CD4-positive, CD25-positive, alpha-beta regulatory T cell (primary cell): ENCODE measurements around the gene RCOR3. TPM values are rescaled to one million over a fixed set of nuclear protein-coding genes. Genes with fewer than 3 reads are reported as not detected.
"Not testable (repeated sequence)": the region's sequence is repeated elsewhere in the genome, so short reads cannot be mapped to it uniquely, and the experiment has no call there.

Source experiments
- ATAC-seq, 2 donors: fragments of 150-1000 bp; cut with Tn5 transposase; one replicate each; pipeline ENCODE4 v1.10.0; 2021; ENCODE audit warnings: low read depth in 2 of 2, moderate number of reproducible peaks in 2 of 2, moderate library complexity in 1 of 2
- DNase-seq, 3 donors: peaks; one replicate each; pipeline versions ENCODE4 v3.0.0 to v3.0.0-alpha.2; 2012 to 2022; ENCODE audit warnings: mixed read lengths in 1 of 3
- H3K27ac ChIP-seq: one replicate; pipeline ENCODE4 v1.7.0; 2013; ENCODE audit warnings: mild to moderate bottlenecking, low read length; ENCODE audit not compliant: insufficient read depth, poor library complexity, severe bottlenecking
- H3K27me3 ChIP-seq: one replicate; pipeline ENCODE4 v1.7.0; 2013; ENCODE audit warnings: low read length; ENCODE audit not compliant: control insufficient read depth, insufficient read depth
- H3K36me3 ChIP-seq: one replicate; pipeline ENCODE4 v1.7.0; 2013; ENCODE audit warnings: mild to moderate bottlenecking, low read length, moderate library complexity; ENCODE audit not compliant: control insufficient read depth, insufficient read depth
- H3K4me1 ChIP-seq: 2 replicates; pipeline ENCODE4 v1.7.0; 2013; ENCODE audit warnings: mild to moderate bottlenecking, low read length; ENCODE audit not compliant: insufficient read depth, control insufficient read depth, poor library complexity, severe bottlenecking
- H3K4me3 ChIP-seq: one replicate; pipeline ENCODE4 v1.7.0; 2013; ENCODE audit warnings: low read depth, mild to moderate bottlenecking, low read length, moderate library complexity
- H3K9me3 ChIP-seq, 2 experiments: 1 replicate in 1 of 2; 2 replicates in 1 of 2; pipeline ENCODE4 v1.7.0; 2013; ENCODE audit warnings: low read length in 2 of 2, mild to moderate bottlenecking in 1 of 2, moderate library complexity in 1 of 2; ENCODE audit not compliant: control insufficient read depth in 2 of 2
- H3K27ac Mint-ChIP-seq, 3 donors: one replicate each; pipeline ENCODE4 v1.8.0; 2020 to 2022; ENCODE audit warnings: mild to moderate bottlenecking in 3 of 3, mixed read lengths in 3 of 3, moderate library complexity in 2 of 3
- H3K27me3 Mint-ChIP-seq: one replicate; pipeline ENCODE4 v1.8.0; 2022; ENCODE audit warnings: mild to moderate bottlenecking, mixed read lengths
- H3K36me3 Mint-ChIP-seq: one replicate; pipeline ENCODE4 v1.8.0; 2020; ENCODE audit warnings: mixed read lengths
- H3K4me1 Mint-ChIP-seq, 4 donors: one replicate each; pipeline ENCODE4 v1.8.0; 2020 to 2022; ENCODE audit warnings: mixed read lengths in 4 of 4, mild to moderate bottlenecking in 1 of 4
- H3K4me3 Mint-ChIP-seq, 4 donors: one replicate each; pipeline ENCODE4 v1.8.0; 2020 to 2022; ENCODE audit warnings: mild to moderate bottlenecking in 4 of 4, mixed read lengths in 4 of 4, moderate library complexity in 3 of 4
- H3K9me3 Mint-ChIP-seq, 7 donors: one replicate each; pipeline ENCODE4 v1.8.0; 2020 to 2022; ENCODE audit warnings: mixed read lengths in 7 of 7, mild to moderate bottlenecking in 3 of 7, moderate library complexity in 2 of 7
- polyA plus RNA-seq, 4 donors: library from polyadenylated mRNA; unstranded; fragments of 300-500 nt; fragmentation: Illumina TruSeq; gene quantifications; one replicate each; pipeline ENCODE4 v1.2.3, GENCODE V29; 2021
- total RNA-seq: library from RNA; stranded (reverse); gene quantifications from one replicate; pipeline ENCODE4 v1.2.3, GENCODE V29; 2022

RCOR3 gene
- 73.9 TPM for total RNA-seq
- 10 to 100 TPM; 22.7 to 28.5 (median 25.8) TPM for polyA plus RNA-seq

DNA sequence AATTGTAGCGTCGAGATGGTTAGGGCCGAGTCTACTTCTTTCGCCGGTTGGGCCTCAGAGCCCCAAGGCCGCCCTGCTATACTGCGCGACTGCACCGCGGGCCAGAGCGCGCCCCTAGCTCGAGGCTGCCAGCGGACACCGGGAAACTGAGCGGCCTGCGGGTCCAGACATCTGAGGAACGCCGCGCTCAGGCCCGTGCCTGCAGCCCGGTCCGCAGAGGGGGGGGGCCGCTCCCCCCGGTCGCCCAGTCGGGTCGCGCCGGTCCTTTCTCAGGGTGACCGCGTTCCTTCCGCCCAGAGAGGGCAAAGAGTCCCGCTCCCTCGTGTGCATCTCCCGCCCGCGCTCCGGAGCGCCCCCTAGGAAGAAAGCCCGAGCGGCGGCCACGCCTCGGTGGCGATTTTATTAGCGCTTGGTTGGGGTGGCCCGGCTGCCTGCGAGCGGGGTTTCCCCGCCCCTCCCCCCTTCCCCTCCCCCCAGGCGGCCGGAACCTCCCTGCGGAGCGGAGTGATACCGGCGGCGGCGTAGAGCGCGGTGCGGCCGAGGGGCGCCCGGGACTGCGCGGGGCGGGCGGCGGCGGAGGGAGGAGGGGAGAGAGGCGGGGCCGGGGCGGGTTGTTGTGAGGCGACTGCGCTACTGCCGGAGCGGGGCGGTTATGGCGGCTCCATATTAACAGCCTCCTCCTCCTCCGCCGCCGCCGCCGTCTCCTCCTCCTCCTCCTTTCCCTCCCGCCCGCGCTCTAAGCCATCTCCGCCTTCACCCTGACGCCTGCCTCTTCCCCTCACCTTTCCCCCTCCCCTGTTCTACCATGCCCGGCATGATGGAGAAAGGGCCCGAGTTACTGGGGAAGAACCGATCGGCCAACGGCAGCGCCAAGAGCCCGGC is at the start of gene RCOR3:
Gene RCOR3, plus strand, starts transcription at position 611 of the 882 bp plus-strand sequence. Its CDS starts 195 bp downstream, at position 806.
- ATAC-seq (peak; percentile 82 to 85), DNase-seq (peak; percentile 87 to 94 (median 88))
- peaks cover 5% of the 10 kb centered on the region for H3K36me3 Mint-ChIP-seq
- no peaks in the 10 kb centered on the region for H3K27me3 ChIP-seq
- no peaks in the 10 kb centered on the region for H3K36me3 ChIP-seq
- peaks cover 0 to 1% (median 0%) of the 10 kb centered on the region in 7 donors for H3K9me3 Mint-ChIP-seq
- peak within 1 kb of the TSS; percentile 89 to 97 (median 97) for H3K27ac Mint-ChIP-seq
- H3K4me3 Mint-ChIP-seq: peak within 1 kb of the TSS; percentile 87 to 99 (median 94)
- peak within 1 kb of the TSS; percentile 86 for H3K27ac ChIP-seq
- no peaks in the 10 kb centered on the region for H3K9me3 ChIP-seq
- peaks cover 19% of the 10 kb centered on the region for H3K4me1 ChIP-seq
- peak within 1 kb of the TSS; percentile 90 for H3K4me3 ChIP-seq
- H3K4me1 Mint-ChIP-seq: peaks cover 11 to 33% (median 21%) of the 10 kb centered on the region in 4 donors
- H3K27me3 Mint-ChIP-seq: peaks cover 6% of the 10 kb centered on the region

DNA sequence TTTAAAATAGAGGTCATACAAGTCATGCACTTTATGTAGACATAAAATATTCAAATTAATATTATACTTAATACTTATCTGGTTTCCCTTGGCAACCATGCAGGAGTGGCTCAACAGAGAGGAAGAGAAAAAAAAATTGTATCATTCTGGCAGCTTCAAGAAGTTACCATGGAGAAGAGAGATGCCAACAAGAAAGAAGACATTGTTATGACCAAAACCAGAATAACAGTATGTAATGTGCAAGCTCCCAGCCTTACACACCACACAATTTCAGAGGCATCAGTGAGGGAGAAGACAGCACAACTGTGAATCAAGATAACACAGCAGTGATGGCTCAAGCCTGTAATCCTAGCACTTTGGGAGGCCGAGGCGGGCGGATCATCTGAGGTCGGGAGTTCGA is 49.1 kb upstream of the RCOR3 start:
- no peak overlapping the region for H3K4me3 Mint-ChIP-seq
- H3K4me1 Mint-ChIP-seq: no peaks in the 10 kb centered on the region
- H3K9me3 Mint-ChIP-seq: peaks cover 0 to 2% (median 0%) of the 10 kb centered on the region in 7 donors
- Histone ChIP-seq H3K4me1 (no peaks in the 10 kb centered on the region), H3K9me3 (no peaks in the 10 kb centered on the region), H3K27ac (no peak overlapping the region), H3K27me3 (no peaks in the 10 kb centered on the region), H3K4me3 (no peak overlapping the region), H3K36me3 (no peaks in the 10 kb centered on the region)
- DNase-seq (no peak), ATAC-seq (no peak)
- H3K36me3 Mint-ChIP-seq: peaks cover 5% of the 10 kb centered on the region
- H3K27ac Mint-ChIP-seq: no peak overlapping the region
- H3K27me3 Mint-ChIP-seq: peaks cover 13% of the 10 kb centered on the region

DNA sequence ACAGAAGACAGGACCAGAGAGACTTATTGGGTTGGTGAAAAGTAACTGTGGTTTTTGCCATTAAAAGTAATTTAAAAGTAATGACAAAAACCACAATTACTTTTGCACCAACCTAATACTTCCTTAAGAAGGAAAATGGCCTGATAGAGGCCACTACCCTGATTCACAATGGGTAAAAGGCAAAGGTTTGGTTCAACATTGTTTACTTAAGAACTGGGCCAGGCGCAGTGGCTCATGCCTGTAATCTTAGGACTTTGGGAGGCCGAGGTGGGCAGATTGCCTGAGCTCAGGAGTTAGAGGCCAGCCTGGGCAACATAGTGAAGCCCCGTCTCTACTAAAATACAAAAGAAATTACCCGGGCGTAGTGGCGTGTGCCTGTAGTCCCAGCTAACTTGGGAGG is 48.2 kb upstream of the RCOR3 start:
- DNase-seq (no peak), ATAC-seq (no peak)
- H3K4me3 Mint-ChIP-seq: no peak overlapping the region
- H3K27ac ChIP-seq: no peak overlapping the region
- H3K27ac Mint-ChIP-seq: no peak overlapping the region
- peaks cover 0 to 2% (median 0%) of the 10 kb centered on the region in 7 donors for H3K9me3 Mint-ChIP-seq
- no peaks in the 10 kb centered on the region for H3K4me1 Mint-ChIP-seq
- no peaks in the 10 kb centered on the region for H3K9me3 ChIP-seq
- H3K36me3 ChIP-seq: no peaks in the 10 kb centered on the region
- H3K27me3 Mint-ChIP-seq: peaks cover 9% of the 10 kb centered on the region
- peaks cover 5% of the 10 kb centered on the region for H3K36me3 Mint-ChIP-seq
- H3K4me1 ChIP-seq: no peaks in the 10 kb centered on the region
- H3K27me3 ChIP-seq: no peaks in the 10 kb centered on the region
- no peak overlapping the region for H3K4me3 ChIP-seq

DNA sequence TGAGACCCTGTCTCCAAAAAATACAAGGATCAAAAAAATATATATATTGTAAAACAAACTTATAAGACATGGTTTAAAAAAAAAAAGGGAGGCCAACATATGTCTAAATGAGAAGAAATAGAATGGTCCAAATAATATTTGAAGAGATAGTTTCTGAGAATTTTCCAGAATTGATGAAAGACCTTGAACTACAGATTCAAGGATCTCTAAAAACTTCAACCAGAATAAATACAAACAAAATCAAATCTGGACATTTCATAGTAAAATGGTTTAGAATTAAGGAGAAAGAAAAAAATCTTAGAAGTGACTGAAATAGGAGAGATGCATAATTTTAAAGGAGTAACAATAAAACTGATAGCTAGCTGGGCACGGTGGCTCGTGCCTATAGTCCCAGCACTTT is 45.5 kb upstream of the RCOR3 start:
- Histone ChIP-seq H3K36me3 (no peaks in the 10 kb centered on the region), H3K4me1 (no peaks in the 10 kb centered on the region), H3K9me3 (no peaks in the 10 kb centered on the region), H3K27ac (no peak overlapping the region), H3K4me3 (no peak overlapping the region), H3K27me3 (no peaks in the 10 kb centered on the region)
- Mint-ChIP-seq H3K36me3 (no peaks in the 10 kb centered on the region), H3K27ac (no peak overlapping the region), H3K4me3 (no peak overlapping the region), H3K9me3 (peaks cover 0 to 2% (median 0%) of the 10 kb centered on the region in 7 donors), H3K27me3 (peaks cover 15% of the 10 kb centered on the region), H3K4me1 (no peaks in the 10 kb centered on the region)
- DNase-seq (no peak), ATAC-seq (no peak)

DNA sequence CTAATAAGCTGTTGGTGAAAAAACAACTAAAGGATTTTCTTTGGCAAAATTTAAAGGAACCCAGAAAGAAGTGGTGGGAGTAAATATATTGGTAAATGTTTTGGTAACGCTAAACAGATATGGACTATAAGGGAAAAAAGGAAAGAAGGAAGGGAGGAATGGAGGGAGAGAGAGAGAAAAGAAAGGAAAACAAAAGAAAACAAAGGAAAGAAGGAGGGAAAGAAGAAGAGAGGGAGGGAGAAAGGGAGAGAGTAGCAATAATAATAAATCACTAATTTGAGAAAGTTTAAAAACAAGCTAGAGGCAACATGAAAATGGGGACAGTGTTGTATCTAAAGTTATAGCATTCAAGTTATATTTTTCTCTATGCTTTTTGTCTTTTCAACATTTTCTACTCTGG is 43.6 kb upstream of the RCOR3 start:
- DNase-seq: no peak
- Histone ChIP-seq H3K9me3 (no peaks in the 10 kb centered on the region), H3K27ac (no peak overlapping the region), H3K36me3 (no peaks in the 10 kb centered on the region), H3K27me3 (no peaks in the 10 kb centered on the region), H3K4me3 (no peak overlapping the region), H3K4me1 (no peaks in the 10 kb centered on the region)
- H3K4me3 Mint-ChIP-seq: no peak overlapping the region
- peaks cover 15% of the 10 kb centered on the region for H3K27me3 Mint-ChIP-seq
- H3K9me3 Mint-ChIP-seq: peaks cover 0 to 2% (median 0%) of the 10 kb centered on the region in 7 donors
- H3K4me1 Mint-ChIP-seq: no peaks in the 10 kb centered on the region
- no peaks in the 10 kb centered on the region for H3K36me3 Mint-ChIP-seq
- ATAC-seq: no peak
- no peak overlapping the region for H3K27ac Mint-ChIP-seq

DNA sequence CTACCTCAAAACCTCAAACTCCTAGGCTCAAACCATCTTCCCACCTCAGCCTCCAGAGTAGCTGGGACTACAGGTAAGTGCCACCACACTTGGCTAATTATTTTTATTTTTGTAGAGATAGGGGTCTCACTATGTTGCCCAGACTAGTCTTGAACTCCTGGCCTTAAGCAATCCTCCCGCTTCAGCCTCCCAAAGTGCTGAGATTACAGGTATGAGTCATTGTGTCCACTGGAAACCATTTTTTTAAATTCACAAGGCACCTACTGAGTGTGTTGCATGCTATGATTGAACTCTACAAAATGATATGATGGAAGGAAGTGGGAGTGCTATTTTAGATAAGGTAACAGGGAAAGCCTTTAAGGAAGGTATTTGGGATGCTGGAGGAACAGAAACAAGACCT is 41.8 kb upstream of the RCOR3 start:
- Histone ChIP-seq H3K4me3 (no peak overlapping the region), H3K9me3 (no peaks in the 10 kb centered on the region), H3K27me3 (no peaks in the 10 kb centered on the region), H3K27ac (no peak overlapping the region), H3K4me1 (no peaks in the 10 kb centered on the region), H3K36me3 (no peaks in the 10 kb centered on the region)
- Mint-ChIP-seq H3K27me3 (peaks cover 15% of the 10 kb centered on the region), H3K9me3 (peaks cover 0 to 2% (median 0%) of the 10 kb centered on the region in 7 donors), H3K27ac (peak overlapping the region in 1 of 3 donors; percentile 70), H3K36me3 (no peaks in the 10 kb centered on the region), H3K4me1 (no peaks in the 10 kb centered on the region), H3K4me3 (no peak overlapping the region)
- ATAC-seq: no peak
- DNase-seq: no peak

DNA sequence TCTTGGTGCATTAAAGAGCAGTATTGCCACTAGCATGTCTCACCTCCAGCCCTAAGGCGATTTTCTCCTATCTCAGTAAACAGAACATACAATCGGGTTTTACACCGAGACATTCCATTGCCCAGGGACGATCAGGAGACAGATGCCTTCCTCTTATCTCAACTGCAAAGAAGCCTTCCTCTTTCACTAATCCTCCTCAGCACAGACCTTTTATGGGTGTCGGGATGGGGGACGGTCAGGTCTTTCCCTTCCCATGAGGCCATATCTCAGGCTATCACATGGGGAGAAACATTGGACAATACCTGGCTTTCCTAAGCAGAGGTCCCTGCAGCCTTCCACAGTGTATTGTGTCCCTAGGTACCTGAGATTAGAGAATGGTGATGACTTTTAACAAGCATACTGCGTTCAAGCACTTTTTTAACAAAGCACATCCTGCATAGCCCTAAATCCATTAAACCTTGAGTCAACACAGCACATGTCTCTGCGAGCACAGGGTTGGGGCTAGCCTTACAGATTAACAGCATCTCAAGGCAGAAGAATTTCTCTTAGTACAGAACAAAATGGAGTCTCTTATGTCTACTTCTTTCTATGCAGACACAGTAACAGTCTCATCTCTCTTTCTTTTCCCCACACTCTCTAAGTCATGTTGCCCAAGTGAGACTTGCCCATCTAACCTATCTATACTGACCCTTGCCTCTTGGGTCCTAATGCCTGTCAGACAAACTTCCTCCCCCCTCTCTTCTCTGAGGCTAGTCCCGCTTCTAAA is 36.5 kb upstream of the RCOR3 start:
- DNase-seq, H3K9me3 Mint-ChIP-seq, H3K27me3 Mint-ChIP-seq, H3K27ac ChIP-seq, ATAC-seq, H3K9me3 ChIP-seq, H3K36me3 Mint-ChIP-seq, H3K4me1 ChIP-seq, H3K27ac Mint-ChIP-seq, H3K4me3 ChIP-seq, H3K4me1 Mint-ChIP-seq, H3K36me3 ChIP-seq, H3K4me3 Mint-ChIP-seq, H3K27me3 ChIP-seq: not testable (repeated sequence)
